H9 (cell line): ENCODE measurements around the gene SERPING1. TPM values are rescaled to one million over a fixed set of nuclear protein-coding genes. Genes with fewer than 3 reads are reported as not detected.

Experiments used
- DNase-seq: peaks from one replicate; pipeline ENCODE4 v3.0.0-alpha.2; 2017
- H2AFZ ChIP-seq: one replicate; pipeline ENCODE4 v1.6.1; 2013; ENCODE audit warnings: mild to moderate bottlenecking, low read length, control low read depth, moderate library complexity
- H2AK5ac ChIP-seq: 2 replicates; pipeline ENCODE4 v1.6.1; 2013; ENCODE audit warnings: low read length, control low read depth, mixed read lengths; ENCODE audit not compliant: insufficient read length
- H2BK120ac ChIP-seq: one replicate; pipeline ENCODE4 v1.6.1; 2013; ENCODE audit warnings: low read depth, mild to moderate bottlenecking, low read length, control low read depth, inconsistent platforms; ENCODE audit not compliant: poor library complexity, severe bottlenecking
- H2BK12ac ChIP-seq: 2 replicates; pipeline ENCODE4 v1.6.1; 2013; ENCODE audit warnings: low read length, control low read depth, mixed read lengths, low read depth; ENCODE audit not compliant: insufficient read length
- H2BK15ac ChIP-seq: 2 replicates; pipeline ENCODE4 v1.6.1; 2013; ENCODE audit warnings: low read depth, low read length, control low read depth
- H2BK20ac ChIP-seq: one replicate; pipeline ENCODE4 v1.6.1; 2013; ENCODE audit warnings: low read depth, mild to moderate bottlenecking, low read length, control low read depth, inconsistent platforms; ENCODE audit not compliant: poor library complexity, severe bottlenecking
- H2BK5ac ChIP-seq: 2 replicates; pipeline ENCODE4 v1.6.1; 2013; ENCODE audit warnings: low read length, control low read depth, mixed read lengths; ENCODE audit not compliant: insufficient read length
- H3K14ac ChIP-seq: 2 replicates; pipeline ENCODE4 v1.6.1; 2013; ENCODE audit warnings: low read length, control low read depth; ENCODE audit not compliant: insufficient read depth
- H3K18ac ChIP-seq: 2 replicates; pipeline ENCODE4 v1.6.1; 2013; ENCODE audit warnings: low read depth, mild to moderate bottlenecking, mixed read lengths, low read length, control low read depth; ENCODE audit not compliant: insufficient read length
- H3K23ac ChIP-seq: 2 replicates; pipeline ENCODE4 v1.6.1; 2013; ENCODE audit warnings: low read length, control low read depth, mixed read lengths, low read depth; ENCODE audit not compliant: insufficient read length
- H3K23me2 ChIP-seq: 2 replicates; pipeline ENCODE4 v1.6.1; 2013; ENCODE audit warnings: low read depth, mild to moderate bottlenecking, mixed read lengths, low read length, control low read depth; ENCODE audit not compliant: insufficient read length, poor library complexity, severe bottlenecking
- H3K27ac ChIP-seq: 2 replicates; pipeline ENCODE4 v1.5.1; 2013; ENCODE audit warnings: low read length, control low read depth, mixed read lengths, low read depth; ENCODE audit not compliant: insufficient read length
- H3K27me3 ChIP-seq: 2 replicates; pipeline ENCODE4 v1.6.1; 2013; ENCODE audit warnings: low read length, control low read depth, inconsistent platforms; ENCODE audit not compliant: insufficient read depth
- H3K4ac ChIP-seq: 2 replicates; pipeline ENCODE4 v1.6.1; 2013; ENCODE audit warnings: low read depth, mild to moderate bottlenecking, control low read depth, inconsistent platforms, low read length, moderate library complexity
- H3K4me1 ChIP-seq: 2 replicates; pipeline ENCODE4 v1.6.1; 2013; ENCODE audit warnings: low read length, control low read depth, inconsistent platforms; ENCODE audit not compliant: insufficient read depth
- H3K4me2 ChIP-seq: 2 replicates; pipeline ENCODE4 v1.6.1; 2013; ENCODE audit warnings: low read length, control low read depth, mixed read lengths; ENCODE audit not compliant: insufficient read length, insufficient read depth
- H3K56ac ChIP-seq: 2 replicates; pipeline ENCODE4 v1.6.1; 2013; ENCODE audit warnings: low read depth, mild to moderate bottlenecking, mixed read lengths, low read length, control low read depth; ENCODE audit not compliant: insufficient read length
- H3K79me1 ChIP-seq: 2 replicates; pipeline ENCODE4 v1.6.1; 2013; ENCODE audit warnings: low read depth, mild to moderate bottlenecking, moderate library complexity, low read length, control low read depth, inconsistent platforms; ENCODE audit not compliant: insufficient read depth, poor library complexity, severe bottlenecking
- H3K79me2 ChIP-seq: 2 replicates; pipeline ENCODE4 v1.6.1; 2013; ENCODE audit warnings: low read length, control low read depth, inconsistent platforms; ENCODE audit not compliant: insufficient read depth
- H3K9ac ChIP-seq: 2 replicates; pipeline ENCODE4 v1.6.1; 2013; ENCODE audit warnings: low read length, control low read depth, mixed read lengths; ENCODE audit not compliant: insufficient read length; ENCODE audit errors: extremely low read depth
- H3K9me3 ChIP-seq: one replicate; pipeline ENCODE4 v1.6.1; 2013; ENCODE audit warnings: low read depth, low read length, inconsistent platforms; ENCODE audit not compliant: control insufficient read depth
- H3T11ph ChIP-seq: one replicate; pipeline ENCODE4 v1.6.1; 2013; ENCODE audit warnings: mild to moderate bottlenecking, low read length, control low read depth, inconsistent platforms
- H4K20me1 ChIP-seq: one replicate; pipeline ENCODE4 v1.6.1; 2013; ENCODE audit not compliant: control insufficient read depth, insufficient read length, insufficient read depth
- H4K5ac ChIP-seq: 2 replicates; pipeline ENCODE4 v1.6.1; 2013; ENCODE audit warnings: low read depth, mild to moderate bottlenecking, mixed read lengths, low read length, control low read depth; ENCODE audit not compliant: insufficient read length
- H4K8ac ChIP-seq: replicated peaks from 2 replicates; pipeline ENCODE4 v1.6.1; 2013; ENCODE audit warnings: low read length, control low read depth, mixed read lengths, low read depth; ENCODE audit not compliant: insufficient read length
- H4K91ac ChIP-seq: 2 replicates; pipeline ENCODE4 v1.6.1; 2013; ENCODE audit warnings: low read depth, mild to moderate bottlenecking, moderate library complexity, mixed read lengths, low read length, control low read depth; ENCODE audit not compliant: insufficient read length
- H3K27ac Mint-ChIP-seq, 3 experiments: 2 replicates in 2 of 3; 3 replicates in 1 of 3; pipeline ENCODE4 v1.8.0; 2020 to 2021; ENCODE audit warnings: mixed read lengths in 3 of 3, mild to moderate bottlenecking in 1 of 3, moderate library complexity in 1 of 3
- H3K27me3 Mint-ChIP-seq: 2 replicates; pipeline ENCODE4 v1.8.0; 2021; ENCODE audit warnings: low read depth, mild to moderate bottlenecking, moderate library complexity, mixed read lengths
- H3K36me3 Mint-ChIP-seq, 3 experiments: 2 replicates in 2 of 3; 3 replicates in 1 of 3; pipeline ENCODE4 v1.8.0; 2020 to 2021; ENCODE audit warnings: low read depth in 3 of 3, mixed read lengths in 3 of 3; ENCODE audit not compliant: insufficient read depth in 1 of 3
- H3K4me1 Mint-ChIP-seq, 2 experiments: 2 replicates each; pipeline ENCODE4 v1.8.0; 2020; ENCODE audit warnings: mixed read lengths in 2 of 2
- H3K4me3 Mint-ChIP-seq, 2 experiments: 2 replicates in 1 of 2; 3 replicates in 1 of 2; pipeline ENCODE4 v1.8.0; 2020 to 2021; ENCODE audit warnings: mild to moderate bottlenecking in 2 of 2, mixed read lengths in 2 of 2, moderate library complexity in 1 of 2
- H3K9me3 Mint-ChIP-seq, 2 experiments: 2 replicates in 1 of 2; 3 replicates in 1 of 2; pipeline ENCODE4 v1.8.0; 2020; ENCODE audit warnings: mild to moderate bottlenecking in 2 of 2, mixed read lengths in 2 of 2, moderate library complexity in 1 of 2
- WGBS: extraction: QIAGEN DNeasy Blood & Tissue Kit; methylation state at CpG from one replicate; pipeline ENCODE4 v1.1.7; 2013; ENCODE audit warnings: missing lambda C conversion rate, low lambda C conversion rate, mixed read lengths; ENCODE audit not compliant: insufficient read length; ENCODE audit errors: extremely low coverage; 5-methylcytosine and 5-hydroxymethylcytosine counted together
- total RNA-seq: library from RNA; stranded (reverse); gene quantifications from 2 replicates; pipeline ENCODE4 v1.2.1, GENCODE V29; 2021
- TF ChIP-seq, protein P1 (sequence below): fragments of 200-600 bp; sonication (generic); conservative IDR thresholded peaks from 3 replicates; pipeline ENCODE4 v1.8.0; 2021; ENCODE audit warnings: antibody characterized with exemption, mild to moderate bottlenecking

The SERPING1 gene
- total RNA-seq, 1 experiment from 2014 or later = 35.2 TPM

DNA sequence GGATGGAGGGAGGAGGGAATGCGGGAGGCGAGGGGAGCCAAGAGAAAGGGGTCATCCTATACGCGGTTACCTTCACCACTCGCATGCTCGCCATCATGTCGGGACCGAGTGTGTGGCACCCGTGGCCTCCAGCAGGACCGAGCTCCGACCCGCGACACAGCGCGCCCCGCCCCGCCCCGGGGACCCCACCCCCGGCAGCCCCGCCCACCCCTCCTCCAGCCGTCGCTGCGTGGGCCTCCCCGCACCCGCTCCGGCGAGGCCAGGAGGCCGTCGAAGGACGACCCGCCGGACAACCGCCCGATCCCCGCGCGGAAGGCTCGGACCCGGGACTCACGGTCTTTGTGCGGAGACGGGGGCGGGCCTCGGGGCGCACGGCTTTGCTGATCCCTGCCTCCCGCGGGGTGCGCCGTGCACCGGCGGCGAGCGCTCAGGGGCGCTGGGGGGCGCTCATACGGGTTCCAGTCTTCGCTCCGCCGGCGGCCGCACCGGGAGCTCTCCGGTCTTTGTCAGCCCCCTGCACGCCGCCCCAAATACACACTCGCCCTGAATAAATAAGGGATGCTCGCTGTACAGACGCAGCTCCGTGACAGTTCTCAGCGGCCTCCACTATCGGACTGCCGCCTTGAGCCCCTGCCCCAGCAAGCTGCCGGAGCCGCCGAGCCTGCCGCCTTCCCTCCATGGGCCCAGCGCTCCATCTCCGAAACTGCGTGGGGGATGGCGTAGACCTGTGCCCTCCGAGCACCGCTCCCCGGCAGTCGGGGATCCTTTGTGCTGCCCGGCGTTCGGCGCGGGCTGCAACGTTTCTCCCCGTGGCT lies 29.8 kb upstream of the SERPING1 start, which contains the start of gene UBE2L6:
TSS of gene UBE2L6 (minus strand) at position 158 of the 815 bp plus-strand sequence. CDS start at position 97, 61 bp downstream.
- H3K9me3 Mint-ChIP-seq = no peaks in the 10 kb centered on the region
- Histone ChIP-seq H3K23ac (no peak within 1 kb of the TSS), H3K56ac (no peak within 1 kb of the TSS), H3T11ph (no peak within 1 kb of the TSS), H3K4ac (no peak within 1 kb of the TSS), H3K4me1 (no peaks in the 10 kb centered on the region; the same call in 1 of the 2 replicates), H3K79me1 (no peaks in the 10 kb centered on the region), H3K9me3 (no peaks in the 10 kb centered on the region), H2BK5ac (no peak within 1 kb of the TSS), H3K23me2 (peaks cover 8% of the 10 kb centered on the region), H2BK15ac (no peak within 1 kb of the TSS), H2BK120ac (no peak within 1 kb of the TSS), H3K4me2 (peak within 1 kb of the TSS; percentile 82), H4K20me1 (no peaks in the 10 kb centered on the region), H4K8ac (no peak within 1 kb of the TSS), H4K91ac (no peak within 1 kb of the TSS), H2BK12ac (no peak within 1 kb of the TSS), H3K27me3 (no peaks in the 10 kb centered on the region; the same call in 1 of the 2 replicates), H2AK5ac (no peak within 1 kb of the TSS), H2BK20ac (no peak within 1 kb of the TSS), H4K5ac (no peak within 1 kb of the TSS), H3K79me2 (no peaks in the 10 kb centered on the region), H3K27ac (no peak within 1 kb of the TSS), H3K9ac (peak within 1 kb of the TSS; percentile 82), H3K18ac (peak within 1 kb of the TSS; percentile 96), H2AFZ (no peak within 1 kb of the TSS), H3K14ac (peak within 1 kb of the TSS; percentile 98)
- H3K27ac Mint-ChIP-seq = peak within 1 kb of the TSS; percentile 85 to 93 (median 91)
- peaks cover 27 to 30% of the 10 kb centered on the region in 2 experiments for H3K4me1 Mint-ChIP-seq
- WGBS = no CpG with 5 or more reads among the region's 92 CpGs
- TF ChIP-seq, protein P1, sequence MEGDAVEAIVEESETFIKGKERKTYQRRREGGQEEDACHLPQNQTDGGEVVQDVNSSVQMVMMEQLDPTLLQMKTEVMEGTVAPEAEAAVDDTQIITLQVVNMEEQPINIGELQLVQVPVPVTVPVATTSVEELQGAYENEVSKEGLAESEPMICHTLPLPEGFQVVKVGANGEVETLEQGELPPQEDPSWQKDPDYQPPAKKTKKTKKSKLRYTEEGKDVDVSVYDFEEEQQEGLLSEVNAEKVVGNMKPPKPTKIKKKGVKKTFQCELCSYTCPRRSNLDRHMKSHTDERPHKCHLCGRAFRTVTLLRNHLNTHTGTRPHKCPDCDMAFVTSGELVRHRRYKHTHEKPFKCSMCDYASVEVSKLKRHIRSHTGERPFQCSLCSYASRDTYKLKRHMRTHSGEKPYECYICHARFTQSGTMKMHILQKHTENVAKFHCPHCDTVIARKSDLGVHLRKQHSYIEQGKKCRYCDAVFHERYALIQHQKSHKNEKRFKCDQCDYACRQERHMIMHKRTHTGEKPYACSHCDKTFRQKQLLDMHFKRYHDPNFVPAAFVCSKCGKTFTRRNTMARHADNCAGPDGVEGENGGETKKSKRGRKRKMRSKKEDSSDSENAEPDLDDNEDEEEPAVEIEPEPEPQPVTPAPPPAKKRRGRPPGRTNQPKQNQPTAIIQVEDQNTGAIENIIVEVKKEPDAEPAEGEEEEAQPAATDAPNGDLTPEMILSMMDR = no peak; the same call in 2 of the 3 replicates
- H3K27me3 Mint-ChIP-seq = peaks cover 15% of the 10 kb centered on the region
- H3K4me3 Mint-ChIP-seq = peak within 1 kb of the TSS; percentile 86 to 98
- no peaks in the 10 kb centered on the region; a peak in 1 of 7 replicates for H3K36me3 Mint-ChIP-seq
- DNase-seq = peak; percentile 53
